ENCODE data around the gene AP2M1.
"Not testable (repeated sequence)": the region's sequence is repeated elsewhere in the genome, so short reads cannot be mapped to it uniquely, and the experiment has no call there.

Gene AP2M1

DNA sequence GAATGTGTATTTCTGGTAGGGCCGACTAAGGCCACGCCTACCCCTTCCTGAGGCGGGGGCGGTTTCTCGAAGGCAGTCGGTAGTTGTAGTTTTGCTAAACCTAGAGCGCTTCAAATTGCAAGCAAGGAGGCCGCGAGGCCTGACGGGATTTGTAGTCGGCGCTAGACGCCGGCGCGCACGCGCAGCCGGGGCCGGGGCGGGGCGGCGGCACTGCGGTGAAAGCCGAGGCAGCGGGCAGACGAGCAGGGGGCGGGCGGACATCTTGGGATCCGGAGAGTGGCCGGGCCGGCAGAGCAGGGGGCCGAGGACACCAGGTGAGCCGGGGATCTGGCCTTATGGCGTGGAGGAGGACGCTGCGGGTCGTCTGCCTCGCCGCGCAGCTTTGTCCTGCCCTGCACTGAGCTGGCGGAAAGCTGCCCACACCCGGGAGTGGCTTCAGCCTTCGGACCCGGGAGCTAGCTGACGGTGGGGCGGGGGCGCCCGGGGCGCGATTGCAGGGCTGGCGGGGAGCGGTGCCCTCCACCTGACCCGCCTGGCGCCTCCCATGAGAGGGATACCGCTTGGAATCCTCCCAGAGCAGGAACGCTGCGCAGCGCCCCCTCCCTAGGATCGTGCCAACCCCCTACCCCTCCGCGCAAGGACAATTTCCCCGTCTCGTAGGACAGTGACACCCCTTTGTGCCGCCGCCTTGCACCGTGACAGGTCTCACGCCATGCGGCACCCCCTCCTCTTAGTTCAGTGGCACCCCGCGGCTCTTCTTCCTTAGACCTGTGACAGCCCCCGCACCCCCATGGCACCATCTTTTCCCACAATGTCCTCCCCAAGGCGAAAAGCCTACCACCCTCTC lies at the start of gene AP2M1:
TSS of gene AP2M1 (plus strand) at position 210 of the 847 bp plus-strand sequence. CDS start 2,139 bp downstream, outside the sequence.
- DNase-seq (ENCODE audit: low spot score), result peak; percentile 100

DNA sequence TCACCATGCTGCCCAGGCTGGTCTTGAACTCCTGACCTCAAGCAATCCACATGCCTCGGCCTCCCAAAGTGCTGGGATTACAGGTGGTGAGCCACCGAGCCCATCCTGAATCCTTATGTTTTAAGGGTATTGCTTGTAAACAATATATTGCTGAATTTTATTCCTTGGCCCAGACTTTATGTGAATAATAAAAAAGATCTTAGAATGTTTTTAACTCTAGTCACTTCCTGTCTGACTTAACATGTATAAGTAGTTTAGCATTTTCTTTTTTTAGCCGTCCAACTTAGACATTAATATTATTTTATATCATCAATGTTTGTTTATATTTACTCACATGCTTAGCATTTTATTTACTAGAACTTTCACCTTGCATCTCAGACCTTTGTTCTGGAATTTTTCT lies 48.6 kb upstream of the AP2M1 start:
- no peak for DNase-seq (ENCODE audit: low spot score)

DNA sequence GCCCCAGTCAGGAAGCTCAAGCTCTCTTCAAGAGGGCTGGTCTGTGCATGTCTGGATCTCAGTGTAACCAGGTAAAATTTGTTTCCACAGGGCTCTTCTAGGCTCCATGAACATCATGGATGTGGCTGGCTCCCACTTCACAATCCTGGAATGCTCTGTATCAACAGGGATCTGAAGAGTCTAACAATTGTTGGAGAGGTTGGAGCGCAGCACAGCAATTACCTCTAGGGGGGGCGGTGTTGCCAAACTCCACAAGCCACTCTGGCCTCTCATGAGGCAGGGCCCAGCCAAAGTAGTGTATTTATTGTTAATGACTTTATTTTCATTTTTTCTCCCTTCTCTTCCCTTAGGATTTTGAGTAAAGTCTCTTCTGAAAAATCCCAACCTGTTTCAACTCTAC lies 45.6 kb upstream of the AP2M1 start:
- peak; percentile 63 for DNase-seq (ENCODE audit: low spot score)

DNA sequence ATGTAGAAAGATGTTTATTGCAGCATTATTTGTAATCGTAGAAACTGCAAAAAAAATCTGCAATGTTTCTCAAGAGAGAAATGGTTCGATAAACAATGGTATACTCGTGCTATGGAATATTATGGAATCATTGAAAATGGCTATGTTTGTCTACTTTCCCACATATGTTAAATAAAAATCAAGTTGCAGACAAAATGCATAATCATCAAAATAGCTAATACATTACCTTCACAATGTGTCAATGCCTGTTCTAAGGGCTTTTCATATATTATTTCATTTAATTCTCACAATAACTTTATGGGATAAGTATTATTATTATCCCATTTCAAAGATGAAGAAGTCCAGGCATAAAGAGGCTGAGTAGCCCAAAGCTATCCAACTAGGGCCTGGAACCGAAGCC lies 41.7 kb upstream of the AP2M1 start:
- no peak for DNase-seq (ENCODE audit: low spot score)

DNA sequence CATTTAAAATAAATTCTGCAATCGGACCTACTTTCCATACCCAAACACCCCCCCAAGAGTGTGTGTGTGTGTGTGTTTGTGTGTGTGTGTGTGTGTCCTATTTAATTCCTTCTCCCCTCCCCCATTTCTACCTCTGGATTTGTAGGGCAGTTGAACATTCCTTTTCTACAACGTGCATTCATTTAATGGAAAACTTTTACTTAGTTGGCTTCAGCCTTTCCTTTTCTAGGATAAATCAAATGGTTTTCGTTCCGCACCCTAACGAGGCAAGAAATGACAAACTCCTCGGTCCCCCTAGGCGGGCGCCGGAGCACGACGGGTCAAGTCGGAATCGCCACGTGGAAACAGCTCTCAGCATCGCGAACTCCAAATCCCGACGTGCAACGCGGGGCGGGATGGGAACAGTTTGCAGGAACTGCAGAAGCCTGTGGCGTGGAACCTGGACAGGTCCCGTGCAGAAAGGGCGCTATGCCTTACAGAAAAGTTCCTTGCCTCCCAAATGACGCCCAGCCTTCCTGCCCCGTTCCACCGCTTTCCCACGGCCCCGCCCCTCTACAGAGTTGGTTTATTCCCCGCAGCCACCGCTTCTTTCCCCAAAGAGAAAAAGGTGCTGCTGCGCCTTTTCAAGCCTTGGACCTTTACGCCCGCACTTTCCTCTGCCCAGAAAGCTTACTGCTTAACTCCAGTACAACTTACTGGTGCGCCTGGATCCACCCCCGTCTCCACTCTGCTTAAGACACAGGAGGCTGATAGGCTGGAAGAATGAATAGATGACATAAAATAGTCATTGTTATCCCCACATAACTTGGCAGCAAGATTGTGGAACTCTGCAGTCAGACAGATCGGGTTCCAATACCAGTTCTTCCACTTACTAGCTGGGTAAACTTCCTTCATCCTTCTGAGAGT lies 40.6 kb upstream of the AP2M1 start:
- DNase-seq (ENCODE audit: low spot score), result peak; percentile 93

DNA sequence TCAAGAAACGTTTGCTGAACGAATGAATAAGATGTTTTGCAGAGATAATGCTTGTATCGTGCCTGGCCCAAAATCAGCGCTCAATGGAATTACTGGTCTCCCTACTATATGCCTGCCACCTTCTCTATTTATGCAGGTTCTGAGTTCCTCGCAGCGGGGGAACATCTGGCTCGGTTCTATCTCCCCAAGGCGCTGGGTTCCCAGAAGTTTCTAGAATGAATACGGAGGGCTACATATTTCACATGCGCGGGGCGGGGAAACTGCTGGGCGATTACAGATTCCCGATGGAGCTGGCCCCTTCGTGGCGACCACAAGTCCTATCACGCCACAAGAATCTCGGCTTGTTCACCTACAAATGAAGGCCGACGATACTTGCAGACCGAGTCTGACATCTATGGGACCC lies 39.9 kb upstream of the AP2M1 start:
- DNase-seq (ENCODE audit: low spot score), result no peak

DNA sequence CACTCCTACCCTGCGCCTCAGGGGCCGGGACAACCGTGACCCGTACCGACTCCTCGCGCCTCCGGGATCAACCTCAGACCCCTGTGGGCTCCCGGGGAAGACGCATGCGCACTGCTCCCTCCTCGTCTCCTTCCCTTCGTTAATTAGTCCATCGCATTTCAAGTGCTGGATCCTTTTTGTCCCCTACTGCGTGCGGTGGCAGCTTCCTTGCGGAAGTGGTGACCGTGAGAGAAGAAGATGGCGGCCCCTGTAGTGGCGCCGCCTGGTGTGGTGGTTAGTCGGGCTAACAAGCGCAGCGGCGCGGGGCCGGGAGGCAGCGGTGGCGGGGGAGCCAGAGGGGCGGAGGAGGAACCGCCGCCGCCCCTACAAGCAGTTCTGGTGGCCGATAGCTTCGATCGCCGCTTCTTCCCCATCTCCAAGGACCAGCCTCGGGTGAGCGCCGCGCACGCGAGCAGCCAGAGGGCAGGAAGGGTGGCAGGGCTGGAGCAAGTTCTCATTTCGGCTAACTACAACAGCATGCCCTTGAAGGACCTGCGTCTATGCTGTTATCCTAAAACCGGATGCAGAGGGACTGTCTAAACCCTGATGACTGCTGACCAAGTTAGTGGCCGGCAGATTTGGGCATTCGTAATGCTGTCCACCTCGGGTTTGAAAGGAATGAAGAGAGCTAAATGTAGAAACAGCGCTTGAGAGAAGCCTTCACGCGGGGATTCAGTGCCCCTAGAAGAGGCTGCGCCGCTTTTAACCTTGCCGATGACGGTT lies 39.3 kb upstream of the AP2M1 start, which contains the start of gene EIF2B5:
TSS of gene EIF2B5 (plus strand) at position 210 of the 762 bp plus-strand sequence. CDS start at position 238, 28 bp downstream.
- peak; percentile 94 for DNase-seq (ENCODE audit: low spot score)

DNA sequence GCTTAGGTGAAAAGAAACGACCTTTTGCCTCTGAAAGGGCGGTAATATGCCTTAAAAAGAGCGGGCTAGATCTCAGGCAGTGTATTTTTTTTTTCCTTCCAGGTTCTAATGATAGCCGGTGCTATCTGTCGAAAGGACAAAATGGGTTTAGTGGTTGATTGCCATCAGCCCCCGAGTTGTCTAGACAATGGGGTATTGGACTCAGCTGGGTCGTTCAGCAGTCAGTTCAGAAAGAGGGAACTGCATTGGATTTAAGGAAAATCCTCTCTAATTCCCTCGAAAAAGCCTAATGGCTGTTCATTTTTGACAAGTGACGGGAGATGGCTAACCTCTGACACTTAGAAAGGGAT lies 38.8 kb upstream of the AP2M1 start:
- no peak for DNase-seq (ENCODE audit: low spot score)

DNA sequence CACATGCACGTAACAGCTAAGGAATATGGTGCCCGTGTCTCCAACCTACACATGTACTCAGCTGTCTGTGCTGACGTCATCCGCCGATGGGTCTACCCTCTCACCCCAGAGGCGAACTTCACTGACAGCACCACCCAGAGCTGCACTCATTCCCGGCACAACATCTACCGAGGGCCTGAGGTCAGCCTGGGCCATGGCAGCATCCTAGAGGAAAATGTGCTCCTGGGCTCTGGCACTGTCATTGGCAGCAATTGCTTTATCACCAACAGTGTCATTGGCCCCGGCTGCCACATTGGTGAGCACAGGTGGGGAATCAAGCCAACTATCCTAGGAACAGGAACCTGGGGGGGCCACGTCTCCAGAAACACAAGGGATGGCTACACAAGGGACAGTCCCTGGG lies 34.2 kb upstream of the AP2M1 start:
- no peak for DNase-seq (ENCODE audit: low spot score)

DNA sequence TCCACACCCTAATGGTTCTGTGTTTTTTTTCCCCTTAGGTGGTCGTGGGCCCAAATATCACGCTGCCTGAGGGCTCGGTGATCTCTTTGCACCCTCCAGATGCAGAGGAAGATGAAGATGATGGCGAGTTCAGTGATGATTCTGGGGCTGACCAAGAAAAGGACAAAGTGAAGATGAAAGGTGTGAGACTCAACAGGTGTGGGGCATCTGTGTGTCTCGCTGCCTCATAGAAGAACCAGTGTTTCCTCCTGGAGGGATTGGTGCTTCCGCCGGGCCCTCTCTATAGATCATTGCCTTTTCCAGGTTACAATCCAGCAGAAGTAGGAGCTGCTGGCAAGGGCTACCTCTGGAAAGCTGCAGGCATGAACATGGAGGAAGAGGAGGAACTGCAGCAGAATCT lies 32.5 kb upstream of the AP2M1 start:
- no peak for DNase-seq (ENCODE audit: low spot score)

DNA sequence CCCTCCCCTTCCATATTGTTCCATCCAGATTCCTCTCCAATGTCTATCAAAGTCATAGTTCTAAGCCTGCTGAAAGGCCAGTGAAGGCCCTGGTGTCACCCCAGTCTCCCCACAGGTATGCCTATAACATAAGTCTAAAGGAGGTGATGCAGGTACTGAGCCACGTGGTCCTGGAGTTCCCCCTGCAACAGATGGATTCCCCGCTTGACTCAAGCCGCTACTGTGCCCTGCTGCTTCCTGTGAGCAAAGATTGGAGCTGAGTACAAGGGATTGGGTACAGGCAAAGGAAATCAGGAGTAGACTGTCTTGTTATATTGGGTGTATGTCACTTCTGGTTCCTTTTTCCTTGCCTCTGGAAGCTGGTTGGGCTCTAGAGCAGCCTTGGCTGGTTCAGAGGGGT lies 31.3 kb upstream of the AP2M1 start:
- DNase-seq (ENCODE audit: low spot score), result no peak

DNA sequence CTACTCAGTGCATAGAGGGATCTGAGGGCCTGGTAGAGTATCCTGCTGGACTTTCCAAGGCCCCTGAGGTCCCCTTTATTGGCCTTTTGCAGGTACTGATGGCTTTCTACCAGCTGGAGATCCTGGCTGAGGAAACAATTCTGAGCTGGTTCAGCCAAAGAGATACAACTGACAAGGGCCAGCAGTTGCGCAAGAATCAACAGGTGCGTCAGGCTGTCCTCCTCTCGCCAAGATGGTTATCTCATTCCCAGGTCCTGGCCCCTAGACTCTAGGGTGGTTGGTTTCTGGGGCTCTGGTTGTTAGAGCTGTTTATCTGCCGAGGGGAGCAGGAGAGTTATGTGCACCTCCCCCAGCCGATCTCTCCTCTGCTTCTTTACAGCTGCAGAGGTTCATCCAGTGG lies 30.1 kb upstream of the AP2M1 start:
- no peak for DNase-seq (ENCODE audit: low spot score)

DNA sequence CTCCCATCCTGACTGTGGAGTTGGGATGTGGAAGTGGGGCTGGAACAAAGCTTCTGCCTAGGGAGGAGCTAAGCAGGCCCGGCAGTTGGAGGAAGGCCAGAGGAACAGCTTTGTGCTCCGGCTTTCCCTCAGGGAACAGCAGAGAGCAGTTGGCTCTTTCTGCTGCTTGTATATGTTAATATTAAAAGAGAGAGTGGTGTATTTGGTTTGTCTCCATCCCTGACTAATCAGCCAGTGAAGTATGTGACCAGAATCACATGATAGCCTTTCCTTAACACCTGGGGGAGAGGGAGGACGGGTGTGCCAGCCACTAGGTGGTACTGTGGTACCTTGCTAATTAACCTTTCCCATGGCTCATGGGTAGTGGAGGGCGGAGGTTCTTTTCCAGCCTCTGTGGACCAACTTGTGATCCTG lies 29.5 kb upstream of the AP2M1 start:
- peak; percentile 49 for DNase-seq (ENCODE audit: low spot score)

DNA sequence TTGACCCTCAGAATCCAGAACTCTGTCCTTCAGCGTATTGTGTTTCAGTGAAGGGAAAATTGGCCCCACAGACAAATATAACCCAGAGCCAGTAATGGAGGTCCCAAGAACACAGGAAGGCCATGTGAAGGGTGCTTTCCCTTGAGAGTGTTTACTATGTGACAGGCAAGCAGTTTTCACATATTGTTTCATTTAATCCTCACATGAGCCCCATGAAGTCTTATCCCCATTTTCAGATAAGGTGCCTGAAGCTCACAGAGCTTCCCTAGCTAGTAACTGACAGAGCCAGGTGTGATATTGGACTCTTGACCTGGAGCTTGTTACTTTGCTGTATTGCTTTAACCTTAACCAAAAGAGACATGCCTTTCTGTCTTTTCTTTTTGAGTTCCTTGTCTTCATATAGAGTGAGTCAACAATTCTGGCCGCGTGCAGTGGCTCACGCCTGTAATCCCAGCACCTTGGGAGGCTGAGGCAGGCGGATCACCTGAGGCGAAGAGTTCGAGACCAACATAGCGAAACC lies 28.8 kb upstream of the AP2M1 start:
- DNase-seq (ENCODE audit: low spot score), result no peak

DNA sequence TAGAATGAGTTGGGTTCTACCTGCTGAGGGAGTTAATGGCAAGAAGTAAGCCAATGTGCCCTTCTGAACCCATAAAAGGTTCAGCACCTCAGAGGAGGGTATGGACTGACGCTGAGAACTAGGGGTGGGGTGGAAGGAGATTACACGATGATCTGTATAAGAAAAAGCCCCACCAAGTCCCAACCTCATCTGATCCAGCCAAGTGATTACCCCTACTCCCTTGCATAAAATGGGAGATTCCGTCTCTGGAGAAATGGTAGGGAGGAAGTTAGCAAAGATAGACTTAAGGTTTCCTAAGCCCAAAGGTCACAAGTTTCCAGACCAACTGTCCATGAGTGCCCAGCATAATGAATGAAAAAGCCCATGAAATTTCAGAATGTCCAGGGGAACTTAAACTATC lies 26.6 kb upstream of the AP2M1 start:
- no peak for DNase-seq (ENCODE audit: low spot score)

DNA sequence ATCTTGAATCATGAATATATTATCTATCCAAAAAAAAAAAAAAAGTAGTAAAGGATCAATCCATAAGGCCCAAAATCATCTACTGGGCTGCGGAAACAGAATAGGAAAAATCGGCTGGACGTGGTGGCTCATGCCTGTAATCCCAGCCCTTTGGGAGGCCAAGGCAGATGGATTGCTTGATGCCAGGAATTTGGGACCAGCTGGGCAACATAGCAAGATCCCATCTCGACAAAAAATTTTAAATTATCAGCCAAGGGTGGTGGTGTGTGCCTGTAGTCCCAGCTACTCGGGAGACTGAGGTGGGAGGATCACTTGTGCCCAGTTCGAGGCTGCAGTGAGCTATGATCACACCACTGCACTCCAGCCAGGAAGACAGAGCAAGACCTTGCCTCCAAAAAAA lies 25.5 kb upstream of the AP2M1 start:
- DNase-seq (ENCODE audit: low spot score), result no peak

DNA sequence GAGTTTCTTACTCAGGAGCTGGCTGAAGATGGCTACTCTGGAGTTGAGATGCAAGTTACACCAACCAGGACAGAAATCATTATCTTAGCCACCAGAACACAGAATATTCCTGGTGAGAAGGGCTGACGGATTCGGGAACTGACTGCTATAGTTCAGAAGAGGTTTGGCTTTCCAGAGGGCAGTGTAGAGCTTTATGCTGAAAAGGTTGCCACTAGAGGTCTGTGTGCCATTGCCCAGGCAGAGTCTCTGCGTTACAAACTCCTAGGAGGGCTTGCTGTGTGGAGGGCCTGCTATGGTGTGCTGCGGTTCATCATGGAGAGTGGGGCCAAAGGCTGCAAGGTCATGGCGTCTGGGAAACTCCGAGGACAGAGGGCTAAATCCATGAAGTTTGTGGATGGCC lies 24.9 kb upstream of the AP2M1 start:
- not testable (repeated sequence) for DNase-seq (ENCODE audit: low spot score)

DNA sequence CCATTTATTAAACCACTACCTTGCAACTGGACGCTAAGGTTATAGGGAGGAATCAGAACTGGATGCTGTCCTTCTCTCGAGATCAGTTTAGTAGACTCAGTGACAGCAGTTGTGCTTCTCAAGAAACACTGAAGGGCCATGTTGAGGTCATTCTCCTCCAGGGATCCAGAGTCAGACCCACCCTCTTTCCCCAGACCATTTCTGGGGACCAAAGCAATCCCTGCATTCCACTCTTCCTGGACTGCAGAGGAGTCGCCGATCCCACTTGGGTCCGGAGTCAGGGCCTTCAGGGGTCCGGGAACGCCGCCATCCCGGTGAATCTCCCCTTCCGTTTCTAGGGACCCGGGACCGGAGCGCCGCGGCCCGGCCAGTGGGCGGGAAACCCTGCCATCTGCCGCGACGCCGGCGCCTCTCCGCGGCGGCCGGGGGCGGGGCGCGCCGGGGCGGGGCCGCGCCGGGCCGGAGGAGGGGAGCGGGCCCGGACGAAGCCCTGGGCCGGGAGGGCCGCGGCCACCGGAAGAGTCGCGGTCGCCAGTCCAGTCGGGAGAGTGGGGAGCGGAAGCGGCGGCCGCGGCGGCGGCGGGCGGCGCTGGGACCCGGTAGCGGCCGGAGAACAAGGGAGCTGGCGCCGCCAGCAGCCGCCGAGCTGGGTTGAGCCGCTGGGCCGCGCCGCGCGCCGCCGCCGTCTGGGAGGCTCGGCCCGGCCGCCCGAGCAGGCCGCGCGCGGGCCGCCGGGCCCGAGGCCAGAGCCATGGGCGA lies 19.6 kb upstream of the AP2M1 start, which contains the start of gene DVL3:
TSS of gene DVL3 (plus strand) at position 493 of the 759 bp plus-strand sequence. CDS start at position 752, 259 bp downstream.
- peak; percentile 69 for DNase-seq (ENCODE audit: low spot score)

DNA sequence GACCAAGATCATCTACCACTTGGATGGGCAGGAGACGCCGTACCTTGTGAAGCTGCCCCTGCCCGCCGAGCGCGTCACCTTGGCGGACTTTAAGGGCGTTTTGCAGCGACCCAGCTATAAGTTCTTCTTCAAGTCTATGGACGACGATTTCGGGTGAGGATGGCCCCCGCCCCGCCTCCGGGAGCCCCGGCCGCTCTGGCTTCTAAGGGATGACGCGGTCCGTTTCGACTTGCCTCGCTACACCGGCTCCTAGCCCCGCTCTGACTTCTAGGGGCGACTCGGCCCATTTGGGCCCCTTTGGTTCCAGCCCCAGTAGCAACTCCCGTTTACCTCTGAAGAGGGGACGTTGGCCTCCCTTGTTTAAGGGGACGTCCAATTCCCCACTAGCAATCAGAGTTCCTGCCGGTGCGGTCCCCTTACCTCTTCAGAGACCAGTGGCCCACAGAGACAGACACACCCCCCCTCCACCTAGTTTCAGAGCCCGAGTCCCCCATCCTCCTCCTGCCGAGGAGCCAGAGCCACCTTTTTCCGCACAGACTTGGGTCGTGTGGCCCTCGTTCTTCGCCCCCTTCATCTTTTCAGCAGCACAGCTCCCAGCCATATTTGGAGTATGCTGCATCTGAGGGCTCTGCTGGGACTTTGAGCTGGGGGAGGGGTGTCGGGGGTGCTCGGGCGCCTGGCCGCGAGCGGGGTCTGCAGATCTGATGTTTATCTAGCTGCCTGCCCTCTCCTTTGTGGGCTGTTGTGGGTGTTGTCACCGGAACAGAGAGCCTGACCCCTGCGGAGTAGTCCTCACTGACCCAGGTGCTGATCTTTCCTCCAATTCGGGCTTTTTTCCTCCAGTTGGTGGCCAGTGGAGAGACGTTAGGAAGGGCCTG lies 18.8 kb upstream of the AP2M1 start:
- no peak for DNase-seq (ENCODE audit: low spot score)

DNA sequence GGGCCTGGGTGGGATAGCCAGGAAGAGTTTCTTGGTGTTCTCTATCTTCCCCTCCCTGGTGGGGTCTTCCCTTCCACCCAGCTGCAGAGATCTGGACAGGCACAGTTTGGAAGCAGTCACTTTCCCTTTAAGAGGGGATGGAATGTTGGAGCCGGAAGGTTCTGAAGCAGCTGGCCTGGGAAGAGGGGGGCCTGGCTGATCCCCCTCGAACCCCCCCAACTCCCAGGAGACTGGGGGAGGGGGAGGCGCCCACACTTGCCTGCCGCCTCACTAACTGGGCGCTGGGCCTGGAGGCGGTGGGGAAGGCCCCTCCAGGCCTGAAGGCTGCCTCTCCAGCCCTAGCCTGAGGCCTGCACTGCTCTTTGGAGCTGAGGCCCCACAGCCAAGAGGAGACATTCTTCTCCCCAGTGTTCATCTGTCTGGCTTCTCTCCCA lies 18.1 kb upstream of the AP2M1 start:
- DNase-seq (ENCODE audit: low spot score), result peak; percentile 67

All from RKO (cell line).